Large intestine (tissue), 3 donors: ENCODE measurements around the gene CLTRN. TPM values are rescaled to one million over a fixed set of nuclear protein-coding genes. Genes with fewer than 3 reads are reported as not detected.
A peak's percentile ranks its signal among the peaks of the same experiment; 100 is the strongest.

Experiments used
- DNase-seq, 2 donors: peaks; one replicate each; pipeline versions ENCODE4 v3.0.0 to v3.0.0-alpha.2; 2013
- H3K27ac ChIP-seq: one replicate; pipeline ENCODE4 v1.5.1; 2013; ENCODE audit warnings: low read length
- H3K27me3 ChIP-seq: 2 replicates; pipeline ENCODE4 v1.6.1; 2013; ENCODE audit warnings: low read length; ENCODE audit not compliant: control insufficient read depth, insufficient read depth
- H3K36me3 ChIP-seq: 2 replicates; pipeline ENCODE4 v1.6.1; 2013; ENCODE audit warnings: low read length; ENCODE audit not compliant: control insufficient read depth, insufficient read depth
- H3K4me1 ChIP-seq: one replicate; pipeline ENCODE4 v1.6.1; 2013; ENCODE audit warnings: low read length; ENCODE audit not compliant: control insufficient read depth, insufficient read depth
- H3K4me3 ChIP-seq: one replicate; pipeline ENCODE4 v1.5.1; 2013; ENCODE audit warnings: low read length
- H3K9me3 ChIP-seq: one replicate; pipeline ENCODE4 v1.6.1; 2013; ENCODE audit warnings: mild to moderate bottlenecking, low read depth, low read length, moderate library complexity; ENCODE audit not compliant: control insufficient read depth
- WGBS: methylation state at CpG from one replicate; pipeline ENCODE4 v1.1.5; 2013; ENCODE audit warnings: low lambda C conversion rate; ENCODE audit not compliant: insufficient coverage; 5-methylcytosine and 5-hydroxymethylcytosine counted together
- polyA plus RNA-seq: library from polyadenylated mRNA; unstranded; fragments of 120-200 nt; gene quantifications from one replicate; pipeline ENCODE4 v1.2.1, GENCODE V29; 2013

CLTRN gene
- polyA plus RNA-seq, 1 donor = 1.6 TPM

DNA sequence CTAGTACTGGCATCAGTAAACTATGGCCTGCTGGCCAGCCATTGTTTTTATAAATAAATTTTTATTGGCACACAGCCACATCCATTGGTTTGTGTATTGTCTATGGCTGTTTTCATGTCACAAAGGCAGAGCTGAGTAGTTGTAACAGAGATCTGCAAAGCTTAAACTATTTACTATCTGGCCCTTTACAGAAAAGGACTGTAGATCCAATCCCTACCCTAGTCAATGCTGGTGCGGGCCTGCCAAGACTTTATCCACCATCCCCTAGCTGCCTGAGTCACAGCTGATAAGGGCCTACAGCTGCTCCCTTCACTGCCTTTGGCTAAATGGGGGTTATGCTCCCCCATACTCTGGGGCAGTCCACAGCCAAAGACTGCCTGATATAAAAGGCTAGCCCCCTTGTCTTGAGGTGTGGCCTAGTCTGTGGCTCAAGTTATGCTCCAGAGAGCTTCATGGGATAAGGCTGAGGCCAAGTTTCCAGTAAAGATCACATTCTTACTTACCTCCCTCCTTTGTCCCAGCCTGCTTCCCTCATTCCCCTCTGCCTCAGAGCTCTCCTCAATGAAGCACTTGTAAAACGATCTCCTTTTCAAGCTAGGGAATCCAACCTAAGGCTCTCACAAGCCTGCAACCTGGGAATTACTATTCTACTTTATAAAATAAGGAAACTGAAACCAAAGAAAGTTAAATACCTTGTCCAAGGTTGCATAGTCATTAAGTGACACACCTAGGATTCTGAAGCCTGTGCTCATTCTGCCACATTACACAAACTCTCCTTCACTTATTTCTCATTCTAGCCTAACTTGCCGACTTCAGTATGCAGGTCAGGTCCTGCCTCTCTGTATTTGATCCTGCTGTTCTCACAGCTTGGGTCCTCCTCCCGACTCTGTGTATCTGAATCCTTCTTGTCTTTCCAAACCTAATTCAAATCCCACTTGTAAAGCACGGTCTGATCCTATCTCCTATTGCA, 84.5 kb downstream of the CLTRN start:
- DNase-seq = peak in 1 of 2 donors; percentile 43
- H3K4me1 ChIP-seq = peaks cover 3% of the 10 kb centered on the region
- H3K27ac ChIP-seq = peak overlapping the region; percentile 65
- H3K27me3 ChIP-seq = no peaks in the 10 kb centered on the region
- no peaks in the 10 kb centered on the region for H3K9me3 ChIP-seq
- WGBS = 40% methylated on average over 1 of the region's 5 CpGs
- peaks cover 10% of the 10 kb centered on the region for H3K36me3 ChIP-seq
- H3K4me3 ChIP-seq = no peak overlapping the region

Other genes with a start within 250 kb of the CLTRN start
- gene PIR, start 171.5 kb downstream of the CLTRN start, polyA plus RNA-seq = 6.8 TPM
- gene BMX, start 164.0 kb downstream of the CLTRN start, polyA plus RNA-seq = 1.9 TPM
- 428 TPM for gene ACE2, start 63.8 kb downstream of the CLTRN start, polyA plus RNA-seq
- gene CA5B, start 73.5 kb upstream of the CLTRN start, polyA plus RNA-seq = 3.4 TPM
- 13.5 TPM for gene ZRSR2, start 125.7 kb upstream of the CLTRN start, polyA plus RNA-seq
- 32.3 TPM for gene AP1S2, start 190.0 kb upstream of the CLTRN start, polyA plus RNA-seq